Epidermal melanocyte (primary cell): ENCODE measurements around the gene CDKN3.
"Not testable (repeated sequence)": the region's sequence is repeated elsewhere in the genome, so short reads cannot be mapped to it uniquely, and the experiment has no call there.

Experiments
- DNase-seq: peaks from one replicate; pipeline ENCODE4 v3.0.0; 2011; ENCODE audit warnings: low spot score; ENCODE audit not compliant: insufficient read length

The CDKN3 gene

GRCh38 chr14:54370323-54371198 lies 26.2 kb upstream of the CDKN3 start:
- DNase-seq = no peak

- DNase-seq = no peak
Measured at GRCh38 chr14:54374117-54374884, 22.5 kb upstream of the CDKN3 start.

- no peak for DNase-seq
Measured at GRCh38 chr14:54377501-54377900, 19.3 kb upstream of the CDKN3 start.

GRCh38 chr14:54378893-54379292 lies 17.9 kb upstream of the CDKN3 start:
- DNase-seq = not testable (repeated sequence)

GRCh38 chr14:54380558-54380957 lies 16.2 kb upstream of the CDKN3 start:
- DNase-seq = not testable (repeated sequence)

GRCh38 chr14:54381821-54382220 lies 15.0 kb upstream of the CDKN3 start:
- no peak for DNase-seq

- DNase-seq = no peak
Measured at GRCh38 chr14:54383835-54384234, 13.0 kb upstream of the CDKN3 start.

- no peak for DNase-seq
Measured at GRCh38 chr14:54385556-54385955, 11.3 kb upstream of the CDKN3 start.

GRCh38 chr14:54387328-54387727 lies 9.5 kb upstream of the CDKN3 start:
- DNase-seq = no peak

- no peak for DNase-seq
Measured at GRCh38 chr14:54392131-54392859, 4.5 kb upstream of the CDKN3 start.

- not testable (repeated sequence) for DNase-seq
Measured at GRCh38 chr14:54392986-54393884, 3.6 kb upstream of the CDKN3 start.

- no peak for DNase-seq
Measured at GRCh38 chr14:54394596-54394995, 2.2 kb upstream of the CDKN3 start.

GRCh38 chr14:54395284-54395683 lies 1.5 kb upstream of the CDKN3 start:
- no peak for DNase-seq

GRCh38 chr14:54395716-54396115 lies 1.1 kb upstream of the CDKN3 start:
- DNase-seq = no peak

GRCh38 chr14:54396183-54396492 lies 669 bp upstream of the CDKN3 start:
- no peak for DNase-seq

- DNase-seq = no peak
Measured at GRCh38 chr14:54399560-54399959, 2.8 kb downstream of the CDKN3 start.

GRCh38 chr14:54403401-54404005 lies 6.7 kb downstream of the CDKN3 start:
- not testable (repeated sequence) for DNase-seq

- DNase-seq = no peak
Measured at GRCh38 chr14:54410215-54410614, 13.4 kb downstream of the CDKN3 start.

- no peak for DNase-seq
Measured at GRCh38 chr14:54411371-54411770, 14.6 kb downstream of the CDKN3 start.

- peak; percentile 68 for DNase-seq
Measured at GRCh38 chr14:54420478-54421142, 23.8 kb downstream of the CDKN3 start.
